ENCODE data around the gene DLGAP1. TPM values are rescaled to one million over a fixed set of nuclear protein-coding genes. Genes with fewer than 3 reads are reported as not detected.

DLGAP1 gene
- total and polyA plus RNA-seq, 2 experiments from 2014 or later: 17.0 to 48.5 TPM

DNA sequence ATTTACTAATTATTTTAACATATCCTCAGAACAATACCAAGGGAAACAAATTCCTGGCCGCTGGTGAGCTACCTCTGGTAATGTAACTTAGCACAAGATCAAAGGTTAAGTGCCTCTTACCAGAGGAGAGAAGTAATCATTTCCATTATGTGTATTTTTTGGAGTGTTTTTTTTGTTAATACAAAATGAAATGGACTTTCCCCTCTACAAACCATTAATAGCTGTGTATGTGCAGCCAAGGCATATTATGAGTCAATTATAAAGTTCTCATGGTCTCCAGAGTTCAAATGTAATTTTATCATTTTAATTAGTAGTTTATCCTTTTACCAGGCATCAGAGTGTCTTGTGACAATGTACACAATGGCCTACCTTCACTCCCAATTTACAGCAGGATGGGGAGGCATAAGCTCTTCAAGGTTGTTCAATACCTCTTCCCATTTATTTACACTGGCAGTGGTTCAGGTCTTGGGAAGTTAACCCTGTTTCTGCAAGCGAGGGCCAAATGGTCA, 762.9 kb downstream of the DLGAP1 start:
- no peaks in the 10 kb centered on the region for H3K79me2 ChIP-seq (replicated peaks; ENCODE audit: insufficient read depth)
- Mint-ChIP-seq H3K9me3 (peaks cover 10% of the 10 kb centered on the region), H3K27me3 (ENCODE audit: insufficient read depth, low read depth, poor library complexity) (no peaks in the 10 kb centered on the region), H3K27ac (no peak overlapping the region), H3K36me3 (ENCODE audit: low read depth) (peaks cover 11% of the 10 kb centered on the region; the same call in 2 of the 3 replicates), H3K4me1 (peaks cover 16% of the 10 kb centered on the region), H3K4me3 (no peak overlapping the region)
- H3K27me3 ChIP-seq (ENCODE audit: insufficient read depth): no peaks in the 10 kb centered on the region
- H3K4me1 ChIP-seq (ENCODE audit: insufficient read depth): peaks cover 9% of the 10 kb centered on the region
- H3K4me3 ChIP-seq: no peak overlapping the region
- no peaks in the 10 kb centered on the region for H3K36me3 ChIP-seq (ENCODE audit: insufficient read depth)
- H3K27ac ChIP-seq (ENCODE audit: low read depth): no peak overlapping the region
- no peak overlapping the region for H3K4me2 ChIP-seq
- DNase-seq (ENCODE audit: low spot score) (no peak), ATAC-seq (no peak)
- H3F3A ChIP-seq (replicated peaks; ENCODE audit: low read depth): no peaks in the 10 kb centered on the region
- no peaks in the 10 kb centered on the region for H4K20me1 ChIP-seq (replicated peaks; ENCODE audit: insufficient read depth)
- TF ChIP-seq CREB1 (CRISPR knock-in tag; IDR thresholded peaks at IDR 0.05; ENCODE audit: low read depth) (no peak), EZH2phosphoT487 (IDR thresholded peaks at IDR 0.05; ENCODE audit: unreplicated experiment) (no peak), STAT1 (IDR thresholded peaks at IDR 0.05; ENCODE audit: unreplicated experiment) (no peak), EZH2 (IDR thresholded peaks at IDR 0.05; ENCODE audit: low read depth, unreplicated experiment) (no peak), POLR2AphosphoS5 (IDR thresholded peaks at IDR 0.05; ENCODE audit: low read depth) (no peak), ZNF114 (CRISPR knock-in tag; IDR thresholded peaks at IDR 0.05) (no peak), NANOG (IDR thresholded peaks at IDR 0.05; ENCODE audit: borderline replicate concordance) (no peak), JUNB (IDR thresholded peaks at IDR 0.05; ENCODE audit: unreplicated experiment) (no peak), ZNF331 (CRISPR knock-in tag; IDR thresholded peaks at IDR 0.05; ENCODE audit: low read depth) (no peak)
- TF ChIP-seq, protein P1, sequence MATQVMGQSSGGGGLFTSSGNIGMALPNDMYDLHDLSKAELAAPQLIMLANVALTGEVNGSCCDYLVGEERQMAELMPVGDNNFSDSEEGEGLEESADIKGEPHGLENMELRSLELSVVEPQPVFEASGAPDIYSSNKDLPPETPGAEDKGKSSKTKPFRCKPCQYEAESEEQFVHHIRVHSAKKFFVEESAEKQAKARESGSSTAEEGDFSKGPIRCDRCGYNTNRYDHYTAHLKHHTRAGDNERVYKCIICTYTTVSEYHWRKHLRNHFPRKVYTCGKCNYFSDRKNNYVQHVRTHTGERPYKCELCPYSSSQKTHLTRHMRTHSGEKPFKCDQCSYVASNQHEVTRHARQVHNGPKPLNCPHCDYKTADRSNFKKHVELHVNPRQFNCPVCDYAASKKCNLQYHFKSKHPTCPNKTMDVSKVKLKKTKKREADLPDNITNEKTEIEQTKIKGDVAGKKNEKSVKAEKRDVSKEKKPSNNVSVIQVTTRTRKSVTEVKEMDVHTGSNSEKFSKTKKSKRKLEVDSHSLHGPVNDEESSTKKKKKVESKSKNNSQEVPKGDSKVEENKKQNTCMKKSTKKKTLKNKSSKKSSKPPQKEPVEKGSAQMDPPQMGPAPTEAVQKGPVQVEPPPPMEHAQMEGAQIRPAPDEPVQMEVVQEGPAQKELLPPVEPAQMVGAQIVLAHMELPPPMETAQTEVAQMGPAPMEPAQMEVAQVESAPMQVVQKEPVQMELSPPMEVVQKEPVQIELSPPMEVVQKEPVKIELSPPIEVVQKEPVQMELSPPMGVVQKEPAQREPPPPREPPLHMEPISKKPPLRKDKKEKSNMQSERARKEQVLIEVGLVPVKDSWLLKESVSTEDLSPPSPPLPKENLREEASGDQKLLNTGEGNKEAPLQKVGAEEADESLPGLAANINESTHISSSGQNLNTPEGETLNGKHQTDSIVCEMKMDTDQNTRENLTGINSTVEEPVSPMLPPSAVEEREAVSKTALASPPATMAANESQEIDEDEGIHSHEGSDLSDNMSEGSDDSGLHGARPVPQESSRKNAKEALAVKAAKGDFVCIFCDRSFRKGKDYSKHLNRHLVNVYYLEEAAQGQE (IDR thresholded peaks at IDR 0.05; ENCODE audit: unreplicated experiment): no peak
- TF ChIP-seq, protein P2, sequence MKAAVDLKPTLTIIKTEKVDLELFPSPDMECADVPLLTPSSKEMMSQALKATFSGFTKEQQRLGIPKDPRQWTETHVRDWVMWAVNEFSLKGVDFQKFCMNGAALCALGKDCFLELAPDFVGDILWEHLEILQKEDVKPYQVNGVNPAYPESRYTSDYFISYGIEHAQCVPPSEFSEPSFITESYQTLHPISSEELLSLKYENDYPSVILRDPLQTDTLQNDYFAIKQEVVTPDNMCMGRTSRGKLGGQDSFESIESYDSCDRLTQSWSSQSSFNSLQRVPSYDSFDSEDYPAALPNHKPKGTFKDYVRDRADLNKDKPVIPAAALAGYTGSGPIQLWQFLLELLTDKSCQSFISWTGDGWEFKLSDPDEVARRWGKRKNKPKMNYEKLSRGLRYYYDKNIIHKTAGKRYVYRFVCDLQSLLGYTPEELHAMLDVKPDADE (IDR thresholded peaks at IDR 0.05): no peak
- TF ChIP-seq, protein P3, sequence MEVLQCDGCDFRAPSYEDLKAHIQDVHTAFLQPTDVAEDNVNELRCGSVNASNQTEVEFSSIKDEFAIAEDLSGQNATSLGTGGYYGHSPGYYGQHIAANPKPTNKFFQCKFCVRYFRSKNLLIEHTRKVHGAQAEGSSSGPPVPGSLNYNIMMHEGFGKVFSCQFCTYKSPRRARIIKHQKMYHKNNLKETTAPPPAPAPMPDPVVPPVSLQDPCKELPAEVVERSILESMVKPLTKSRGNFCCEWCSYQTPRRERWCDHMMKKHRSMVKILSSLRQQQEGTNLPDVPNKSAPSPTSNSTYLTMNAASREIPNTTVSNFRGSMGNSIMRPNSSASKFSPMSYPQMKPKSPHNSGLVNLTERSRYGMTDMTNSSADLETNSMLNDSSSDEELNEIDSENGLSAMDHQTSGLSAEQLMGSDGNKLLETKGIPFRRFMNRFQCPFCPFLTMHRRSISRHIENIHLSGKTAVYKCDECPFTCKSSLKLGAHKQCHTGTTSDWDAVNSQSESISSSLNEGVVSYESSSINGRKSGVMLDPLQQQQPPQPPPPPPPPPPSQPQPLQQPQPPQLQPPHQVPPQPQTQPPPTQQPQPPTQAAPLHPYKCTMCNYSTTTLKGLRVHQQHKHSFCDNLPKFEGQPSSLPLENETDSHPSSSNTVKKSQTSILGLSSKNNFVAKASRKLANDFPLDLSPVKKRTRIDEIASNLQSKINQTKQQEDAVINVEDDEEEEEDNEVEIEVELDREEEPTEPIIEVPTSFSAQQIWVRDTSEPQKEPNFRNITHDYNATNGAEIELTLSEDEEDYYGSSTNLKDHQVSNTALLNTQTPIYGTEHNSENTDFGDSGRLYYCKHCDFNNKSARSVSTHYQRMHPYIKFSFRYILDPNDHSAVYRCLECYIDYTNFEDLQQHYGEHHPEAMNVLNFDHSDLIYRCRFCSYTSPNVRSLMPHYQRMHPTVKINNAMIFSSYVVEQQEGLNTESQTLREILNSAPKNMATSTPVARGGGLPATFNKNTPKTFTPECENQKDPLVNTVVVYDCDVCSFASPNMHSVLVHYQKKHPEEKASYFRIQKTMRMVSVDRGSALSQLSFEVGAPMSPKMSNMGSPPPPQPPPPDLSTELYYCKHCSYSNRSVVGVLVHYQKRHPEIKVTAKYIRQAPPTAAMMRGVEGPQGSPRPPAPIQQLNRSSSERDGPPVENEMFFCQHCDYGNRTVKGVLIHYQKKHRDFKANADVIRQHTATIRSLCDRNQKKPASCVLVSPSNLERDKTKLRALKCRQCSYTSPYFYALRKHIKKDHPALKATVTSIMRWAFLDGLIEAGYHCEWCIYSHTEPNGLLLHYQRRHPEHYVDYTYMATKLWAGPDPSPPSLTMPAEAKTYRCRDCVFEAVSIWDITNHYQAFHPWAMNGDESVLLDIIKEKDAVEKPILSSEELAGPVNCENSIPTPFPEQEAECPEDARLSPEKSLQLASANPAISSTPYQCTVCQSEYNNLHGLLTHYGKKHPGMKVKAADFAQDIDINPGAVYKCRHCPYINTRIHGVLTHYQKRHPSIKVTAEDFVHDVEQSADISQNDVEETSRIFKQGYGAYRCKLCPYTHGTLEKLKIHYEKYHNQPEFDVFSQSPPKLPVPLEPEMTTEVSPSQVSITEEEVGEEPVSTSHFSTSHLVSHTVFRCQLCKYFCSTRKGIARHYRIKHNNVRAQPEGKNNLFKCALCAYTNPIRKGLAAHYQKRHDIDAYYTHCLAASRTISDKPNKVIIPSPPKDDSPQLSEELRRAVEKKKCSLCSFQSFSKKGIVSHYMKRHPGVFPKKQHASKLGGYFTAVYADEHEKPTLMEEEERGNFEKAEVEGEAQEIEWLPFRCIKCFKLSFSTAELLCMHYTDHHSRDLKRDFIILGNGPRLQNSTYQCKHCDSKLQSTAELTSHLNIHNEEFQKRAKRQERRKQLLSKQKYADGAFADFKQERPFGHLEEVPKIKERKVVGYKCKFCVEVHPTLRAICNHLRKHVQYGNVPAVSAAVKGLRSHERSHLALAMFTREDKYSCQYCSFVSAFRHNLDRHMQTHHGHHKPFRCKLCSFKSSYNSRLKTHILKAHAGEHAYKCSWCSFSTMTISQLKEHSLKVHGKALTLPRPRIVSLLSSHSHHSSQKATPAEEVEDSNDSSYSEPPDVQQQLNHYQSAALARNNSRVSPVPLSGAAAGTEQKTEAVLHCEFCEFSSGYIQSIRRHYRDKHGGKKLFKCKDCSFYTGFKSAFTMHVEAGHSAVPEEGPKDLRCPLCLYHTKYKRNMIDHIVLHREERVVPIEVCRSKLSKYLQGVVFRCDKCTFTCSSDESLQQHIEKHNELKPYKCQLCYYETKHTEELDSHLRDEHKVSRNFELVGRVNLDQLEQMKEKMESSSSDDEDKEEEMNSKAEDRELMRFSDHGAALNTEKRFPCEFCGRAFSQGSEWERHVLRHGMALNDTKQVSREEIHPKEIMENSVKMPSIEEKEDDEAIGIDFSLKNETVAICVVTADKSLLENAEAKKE (CRISPR knock-in tag; IDR thresholded peaks at IDR 0.05): no peak
- TF ChIP-seq, protein P4, sequence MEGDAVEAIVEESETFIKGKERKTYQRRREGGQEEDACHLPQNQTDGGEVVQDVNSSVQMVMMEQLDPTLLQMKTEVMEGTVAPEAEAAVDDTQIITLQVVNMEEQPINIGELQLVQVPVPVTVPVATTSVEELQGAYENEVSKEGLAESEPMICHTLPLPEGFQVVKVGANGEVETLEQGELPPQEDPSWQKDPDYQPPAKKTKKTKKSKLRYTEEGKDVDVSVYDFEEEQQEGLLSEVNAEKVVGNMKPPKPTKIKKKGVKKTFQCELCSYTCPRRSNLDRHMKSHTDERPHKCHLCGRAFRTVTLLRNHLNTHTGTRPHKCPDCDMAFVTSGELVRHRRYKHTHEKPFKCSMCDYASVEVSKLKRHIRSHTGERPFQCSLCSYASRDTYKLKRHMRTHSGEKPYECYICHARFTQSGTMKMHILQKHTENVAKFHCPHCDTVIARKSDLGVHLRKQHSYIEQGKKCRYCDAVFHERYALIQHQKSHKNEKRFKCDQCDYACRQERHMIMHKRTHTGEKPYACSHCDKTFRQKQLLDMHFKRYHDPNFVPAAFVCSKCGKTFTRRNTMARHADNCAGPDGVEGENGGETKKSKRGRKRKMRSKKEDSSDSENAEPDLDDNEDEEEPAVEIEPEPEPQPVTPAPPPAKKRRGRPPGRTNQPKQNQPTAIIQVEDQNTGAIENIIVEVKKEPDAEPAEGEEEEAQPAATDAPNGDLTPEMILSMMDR (conservative IDR thresholded peaks at IDR 0.05; ENCODE audit: low read depth in 2 of 2): no peak
- H2AFZ ChIP-seq: no peak overlapping the region
- H3K9me2 ChIP-seq (ENCODE audit: insufficient read depth): no peaks in the 10 kb centered on the region

All from GM23338 (cell line).